Ishikawa (cell line): Measurements from ENCODE around the gene NT5DC4.

Experiments
- CEBPB ChIP-seq: IDR thresholded peaks from 2 replicates; pipeline ENCODE4 v1.6.1; 2012
- CREB1 ChIP-seq: IDR thresholded peaks from 2 replicates; pipeline ENCODE4 v1.6.1; 2012; ENCODE audit warnings: low read depth
- EGR1 ChIP-seq: IDR thresholded peaks from 2 replicates; pipeline ENCODE4 v1.6.1; 2012
- EP300 ChIP-seq: IDR thresholded peaks from 2 replicates; pipeline ENCODE4 v1.6.1; 2012; ENCODE audit warnings: borderline replicate concordance
- FOXM1 ChIP-seq: IDR thresholded peaks from 2 replicates; pipeline ENCODE4 v1.6.1; 2012; ENCODE audit warnings: low read depth, borderline replicate concordance
- MAX ChIP-seq: IDR thresholded peaks from 2 replicates; pipeline ENCODE4 v1.6.1; 2012
- NFIC ChIP-seq: IDR thresholded peaks from 2 replicates; pipeline ENCODE4 v1.6.1; 2012
- RAD21 ChIP-seq: IDR thresholded peaks from 2 replicates; pipeline ENCODE4 v1.6.1; 2012; ENCODE audit warnings: low read depth
- REST ChIP-seq: IDR thresholded peaks from 2 replicates; pipeline ENCODE4 v1.6.1; 2012; ENCODE audit warnings: low read depth, mild to moderate bottlenecking
- TAF1 ChIP-seq: IDR thresholded peaks from 2 replicates; pipeline ENCODE4 v1.6.1; 2012; ENCODE audit warnings: low read depth, mild to moderate bottlenecking
- TCF12 ChIP-seq: IDR thresholded peaks from 2 replicates; pipeline ENCODE4 v1.6.1; 2012; ENCODE audit warnings: low read depth
- TEAD4 ChIP-seq: IDR thresholded peaks from 2 replicates; pipeline ENCODE4 v1.6.1; 2012
- USF1 ChIP-seq: IDR thresholded peaks from 2 replicates; pipeline ENCODE4 v1.6.1; 2012
- YY1 ChIP-seq: IDR thresholded peaks from 2 replicates; pipeline ENCODE4 v1.6.1; 2012; ENCODE audit warnings: low read depth
- ZBTB7A ChIP-seq: IDR thresholded peaks from 2 replicates; pipeline ENCODE4 v1.6.1; 2012; ENCODE audit warnings: low read depth

Gene NT5DC4

GRCh38 chr2:112720785-112721184 is at the start of gene NT5DC4:
Gene NT5DC4 (plus strand): TSS chr2:112721020. CDS start chr2:112721080, 60 bp downstream.
- TF ChIP-seq CREB1 (no peak), RAD21 (no peak), TAF1 (no peak), CEBPB (no peak), ZBTB7A (no peak)

- TF ChIP-seq TCF12 = no peak
- TF ChIP-seq EP300 = no peak
- TF ChIP-seq CEBPB = no peak
- TF ChIP-seq TEAD4 = no peak
Observed at GRCh38 chr2:112671801-112672200, 49.0 kb upstream of the NT5DC4 start.

GRCh38 chr2:112673008-112673407 is 47.8 kb upstream of the NT5DC4 start:
- no peak for TF ChIP-seq TCF12
- TF ChIP-seq USF1 = no peak
- no peak for TF ChIP-seq EGR1
- no peak for TF ChIP-seq REST
- TF ChIP-seq RAD21 = no peak
- no peak for TF ChIP-seq NFIC
- no peak for TF ChIP-seq EP300

GRCh38 chr2:112674229-112674628 is 46.6 kb upstream of the NT5DC4 start:
- TF ChIP-seq EGR1 = no peak
- TF ChIP-seq CREB1 = no peak
- no peak for TF ChIP-seq FOXM1
- TF ChIP-seq TAF1 = no peak
- no peak for TF ChIP-seq NFIC
- TF ChIP-seq MAX = no peak
- TF ChIP-seq YY1 = no peak
- TF ChIP-seq REST = no peak
- TF ChIP-seq TEAD4 = no peak
- no peak for TF ChIP-seq EP300
- no peak for TF ChIP-seq ZBTB7A
- no peak for TF ChIP-seq CEBPB

GRCh38 chr2:112679484-112679883 is 41.3 kb upstream of the NT5DC4 start:
- no peak for TF ChIP-seq EP300
- TF ChIP-seq RAD21 = no peak
- TF ChIP-seq CEBPB = no peak
- no peak for TF ChIP-seq EGR1
- TF ChIP-seq CREB1 = no peak
- no peak for TF ChIP-seq NFIC
- TF ChIP-seq TAF1 = no peak
- TF ChIP-seq USF1 = no peak
- TF ChIP-seq YY1 = no peak
- TF ChIP-seq ZBTB7A = no peak
- TF ChIP-seq MAX = no peak
- TF ChIP-seq FOXM1 = no peak
- TF ChIP-seq REST = no peak
- no peak for TF ChIP-seq TEAD4
- no peak for TF ChIP-seq TCF12

- TF ChIP-seq NFIC (no peak), USF1 (no peak), TEAD4 (no peak), TAF1 (no peak), ZBTB7A (no peak), MAX (no peak), RAD21 (no peak), YY1 (no peak), CEBPB (no peak), EGR1 (no peak), REST (no peak), FOXM1 (no peak), CREB1 (no peak), TCF12 (no peak), EP300 (no peak)
Observed at GRCh38 chr2:112680666-112681101, 40.1 kb upstream of the NT5DC4 start.
